ENCODE results near the gene CHTF8.
A peak's percentile ranks its signal among the peaks of the same experiment; 100 is the strongest.

Gene CHTF8

DNA sequence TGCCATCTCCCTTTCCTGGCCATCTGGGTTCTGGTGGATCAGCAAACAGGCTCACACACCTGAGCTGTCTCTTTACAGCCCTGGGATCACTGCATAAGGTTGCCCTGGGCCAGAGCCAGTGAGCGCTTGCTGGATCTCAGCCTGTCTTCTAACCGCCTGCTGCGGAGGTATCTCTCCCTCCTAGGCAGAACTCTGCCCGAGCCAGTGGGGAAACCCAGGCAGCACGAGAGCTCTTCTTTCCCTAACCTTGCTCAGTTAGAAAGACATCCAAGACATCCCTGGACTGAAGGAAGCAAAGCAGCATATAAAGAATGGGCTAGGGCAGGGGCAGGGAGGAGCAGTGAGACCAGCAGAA, 20.5 kb downstream of the CHTF8 start:
- DNase-seq, result no peak

- DNase-seq, result no peak
Measured at GRCh38 chr16:69111216-69111875, 21.0 kb downstream of the CHTF8 start.

GRCh38 chr16:69110406-69110805, 22.0 kb downstream of the CHTF8 start:
- DNase-seq, result no peak

DNA sequence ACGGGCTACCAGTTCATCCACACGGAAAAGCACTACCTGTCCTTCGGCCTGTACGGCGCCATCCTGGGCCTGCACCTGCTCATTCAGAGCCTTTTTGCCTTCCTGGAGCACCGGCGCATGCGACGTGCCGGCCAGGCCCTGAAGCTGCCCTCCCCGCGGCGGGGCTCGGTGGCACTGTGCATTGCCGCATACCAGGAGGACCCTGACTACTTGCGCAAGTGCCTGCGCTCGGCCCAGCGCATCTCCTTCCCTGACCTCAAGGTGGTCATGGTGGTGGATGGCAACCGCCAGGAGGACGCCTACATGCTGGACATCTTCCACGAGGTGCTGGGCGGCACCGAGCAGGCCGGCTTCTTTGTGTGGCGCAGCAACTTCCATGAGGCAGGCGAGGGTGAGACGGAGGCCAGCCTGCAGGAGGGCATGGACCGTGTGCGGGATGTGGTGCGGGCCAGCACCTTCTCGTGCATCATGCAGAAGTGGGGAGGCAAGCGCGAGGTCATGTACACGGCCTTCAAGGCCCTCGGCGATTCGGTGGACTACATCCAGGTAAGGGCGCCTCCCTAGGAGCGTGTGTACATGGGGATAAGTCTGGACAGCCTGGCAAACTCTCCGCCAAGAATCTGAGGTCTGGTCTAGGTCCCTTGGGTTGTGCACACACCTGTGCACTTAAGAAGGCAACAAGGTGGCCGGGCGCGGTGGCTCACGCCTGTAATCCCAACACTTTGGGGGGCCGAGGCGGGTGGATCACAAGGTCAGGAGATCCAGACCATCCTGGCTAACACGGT, 22.7 kb downstream of the CHTF8 start:
- DNase-seq, result no peak

GRCh38 chr16:69108905-69109252, 23.5 kb downstream of the CHTF8 start:
- DNase-seq, result no peak

- DNase-seq, result no peak
Measured at GRCh38 chr16:69108064-69108904, 24.1 kb downstream of the CHTF8 start.

DNA sequence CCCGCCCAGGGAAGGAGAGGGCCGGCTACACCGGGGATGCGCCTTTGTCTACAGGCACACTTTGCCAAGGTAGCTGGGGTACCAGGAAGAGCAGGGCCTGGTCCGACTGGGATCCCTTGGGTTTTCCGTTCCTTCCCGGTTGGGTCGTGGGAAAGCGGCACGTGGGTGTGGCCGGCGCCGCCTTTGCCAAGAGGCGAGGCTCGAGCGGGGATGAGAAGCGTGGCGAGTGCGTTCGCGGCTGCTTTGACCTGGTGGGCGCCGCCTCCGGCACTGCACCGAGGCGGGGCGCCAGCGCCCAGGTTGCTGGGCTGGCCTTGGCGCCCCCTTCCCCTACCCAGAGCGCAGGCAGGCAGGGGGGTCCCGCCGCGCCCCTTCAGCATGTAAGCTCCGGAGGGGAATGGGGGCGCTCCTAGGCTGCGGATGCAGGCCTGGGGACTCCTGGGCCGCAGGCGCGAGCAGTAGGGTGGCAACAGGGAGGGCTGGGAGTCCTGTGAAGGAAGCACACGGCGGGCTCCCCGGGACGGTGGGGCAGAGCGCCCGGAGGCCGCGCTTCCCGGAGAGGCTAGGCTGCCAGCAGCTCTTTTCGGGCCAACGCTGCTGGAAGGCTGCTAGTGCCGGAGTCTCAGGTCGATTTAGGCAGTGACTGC, 24.9 kb downstream of the CHTF8 start:
- DNase-seq, result no peak

DNA sequence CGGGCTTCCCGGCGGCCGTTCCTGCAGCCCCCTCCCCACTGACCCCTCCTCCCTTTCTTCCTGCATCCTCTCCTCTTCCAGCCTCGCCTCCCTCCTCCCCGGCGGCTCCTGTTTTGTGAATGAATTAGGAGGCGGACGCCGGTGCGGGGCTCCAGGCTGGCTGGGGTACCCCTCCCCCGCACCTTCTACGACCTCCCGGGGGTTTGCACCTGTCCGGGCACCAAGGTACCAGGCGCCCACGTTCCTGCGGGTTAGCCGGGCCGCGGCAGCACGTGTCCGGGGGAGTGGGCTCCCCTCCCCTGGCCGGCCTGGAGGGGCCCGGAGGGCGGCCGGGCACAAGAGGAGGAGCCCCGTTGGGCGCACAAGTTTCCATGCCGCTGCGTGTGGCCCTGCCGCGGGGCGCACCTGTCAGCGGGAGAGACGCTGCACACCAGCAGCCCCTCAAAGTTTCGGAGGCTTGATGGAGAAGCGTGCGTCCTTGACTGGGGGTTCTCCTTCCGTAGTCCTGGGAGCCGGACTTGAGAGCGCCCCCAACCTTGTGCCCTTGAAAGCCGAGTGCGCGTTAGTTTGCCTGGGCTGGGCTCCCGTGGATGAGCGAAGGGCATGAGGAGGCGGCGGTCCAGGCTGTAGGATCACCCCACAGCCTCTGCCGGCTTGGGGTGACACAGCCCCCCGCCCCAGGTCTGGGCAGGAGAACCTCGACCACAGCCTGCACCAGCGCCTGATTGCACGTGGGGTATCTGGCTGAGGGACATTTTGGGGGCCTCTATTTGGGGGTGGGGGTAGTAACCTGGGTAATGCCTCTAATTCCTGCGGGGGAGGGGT, 25.7 kb downstream of the CHTF8 start:
- no peak for DNase-seq

DNA sequence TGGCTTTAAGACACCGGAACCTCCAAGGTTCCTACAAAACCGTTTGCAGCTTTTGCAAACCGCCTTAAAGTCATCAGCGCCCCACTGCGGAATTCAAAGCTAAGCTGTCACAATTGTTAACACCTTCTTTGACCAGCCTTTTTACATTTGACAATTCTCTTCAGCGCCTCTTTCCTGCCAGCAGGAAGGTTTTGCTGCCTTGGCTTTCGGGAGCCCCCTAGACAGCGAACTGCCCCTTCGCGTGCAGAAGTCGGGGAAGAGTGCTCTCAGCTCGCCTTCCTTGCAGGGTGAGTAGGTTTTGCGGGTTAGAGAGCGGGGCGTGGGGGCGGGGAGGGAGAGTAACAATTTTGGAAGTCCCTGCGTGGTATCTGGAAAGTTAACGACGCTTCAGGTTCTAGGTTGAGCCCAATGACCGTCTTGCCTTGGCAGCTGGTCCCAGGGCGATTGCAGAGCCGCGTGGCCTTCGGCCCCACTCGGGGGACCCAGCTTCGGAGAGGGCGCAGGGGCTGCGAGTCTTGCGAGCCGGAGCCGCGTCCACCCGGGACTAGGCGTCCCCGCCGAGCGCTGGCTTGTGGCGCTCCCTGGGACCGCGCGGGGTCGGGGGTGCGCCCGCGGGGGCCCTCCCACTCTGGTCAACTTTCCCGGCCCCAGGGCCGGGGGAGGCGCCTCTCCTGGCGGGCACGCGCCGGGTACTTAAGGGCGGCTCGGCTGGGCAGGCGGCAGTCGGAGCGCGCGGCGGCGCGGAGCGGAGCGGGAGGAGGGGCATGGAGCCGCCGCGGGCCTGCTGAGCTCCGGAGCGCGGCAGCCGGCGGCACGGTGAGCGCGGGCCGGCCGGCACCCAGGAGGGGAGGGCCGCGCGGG, 26.7 kb downstream of the CHTF8 start, which contains the start of gene HAS3:
HAS3 (plus strand) TSS at position 153 of the 861 bp plus-strand sequence. CDS start 3,743 bp downstream, outside the sequence.
- peak in 1 of 2 experiments; percentile 55 for DNase-seq

DNA sequence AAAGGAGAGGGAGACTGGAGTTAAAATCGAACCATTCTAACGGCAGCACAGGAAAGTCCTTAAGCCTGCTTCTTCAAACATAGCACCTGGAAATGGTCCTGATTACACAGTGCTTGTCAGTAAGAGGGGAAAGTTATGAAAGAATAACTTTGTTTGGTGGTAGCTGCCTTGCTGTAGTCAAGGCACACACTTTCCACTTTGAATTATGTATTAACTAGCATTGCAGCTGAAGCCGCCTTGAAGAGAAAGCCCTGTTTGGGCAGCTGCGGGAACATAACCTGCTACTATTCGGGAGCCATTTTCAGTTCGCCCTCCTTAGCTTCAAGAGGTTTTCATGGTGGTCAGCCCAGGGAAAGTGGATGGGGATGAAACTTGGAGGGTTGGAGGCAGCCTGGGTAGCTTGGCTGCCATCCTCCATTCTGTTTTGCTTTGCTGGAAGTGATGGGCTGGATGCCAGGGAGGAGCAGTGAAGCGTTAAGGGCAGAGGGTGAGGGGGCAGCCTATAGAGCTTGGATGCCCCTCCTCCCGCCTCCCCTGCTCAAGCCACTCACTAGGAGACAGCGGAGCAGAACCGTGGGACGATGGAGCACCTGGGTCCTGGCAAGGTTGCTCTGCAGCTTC, 32.2 kb downstream of the CHTF8 start:
- DNase-seq, result peak in 1 of 2 experiments; percentile 22

- no peak for DNase-seq
Measured at GRCh38 chr16:69095193-69095592, 37.2 kb downstream of the CHTF8 start.

DNA sequence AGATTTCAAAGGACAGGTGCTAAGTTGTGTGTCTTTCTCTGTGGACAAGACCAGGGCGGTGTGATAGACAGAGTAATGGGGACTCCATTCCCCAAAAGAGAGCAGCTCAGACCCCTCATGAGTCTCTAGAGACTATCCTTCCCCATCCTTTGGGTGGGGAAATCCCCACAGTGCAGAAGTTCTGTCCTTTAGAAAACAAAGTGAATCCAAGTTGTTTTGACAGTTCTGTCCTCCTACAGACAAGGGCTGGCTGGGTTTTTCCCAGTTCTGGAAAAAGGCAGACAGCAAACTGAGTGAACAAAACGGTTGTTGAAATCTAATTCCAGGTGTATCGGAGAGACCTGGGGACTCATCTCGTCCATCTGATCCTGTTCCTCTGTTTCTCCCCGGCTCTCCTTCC, 37.9 kb downstream of the CHTF8 start:
- DNase-seq, result no peak

- DNase-seq, result no peak
Measured at GRCh38 chr16:69093974-69094373, 38.4 kb downstream of the CHTF8 start.

DNA sequence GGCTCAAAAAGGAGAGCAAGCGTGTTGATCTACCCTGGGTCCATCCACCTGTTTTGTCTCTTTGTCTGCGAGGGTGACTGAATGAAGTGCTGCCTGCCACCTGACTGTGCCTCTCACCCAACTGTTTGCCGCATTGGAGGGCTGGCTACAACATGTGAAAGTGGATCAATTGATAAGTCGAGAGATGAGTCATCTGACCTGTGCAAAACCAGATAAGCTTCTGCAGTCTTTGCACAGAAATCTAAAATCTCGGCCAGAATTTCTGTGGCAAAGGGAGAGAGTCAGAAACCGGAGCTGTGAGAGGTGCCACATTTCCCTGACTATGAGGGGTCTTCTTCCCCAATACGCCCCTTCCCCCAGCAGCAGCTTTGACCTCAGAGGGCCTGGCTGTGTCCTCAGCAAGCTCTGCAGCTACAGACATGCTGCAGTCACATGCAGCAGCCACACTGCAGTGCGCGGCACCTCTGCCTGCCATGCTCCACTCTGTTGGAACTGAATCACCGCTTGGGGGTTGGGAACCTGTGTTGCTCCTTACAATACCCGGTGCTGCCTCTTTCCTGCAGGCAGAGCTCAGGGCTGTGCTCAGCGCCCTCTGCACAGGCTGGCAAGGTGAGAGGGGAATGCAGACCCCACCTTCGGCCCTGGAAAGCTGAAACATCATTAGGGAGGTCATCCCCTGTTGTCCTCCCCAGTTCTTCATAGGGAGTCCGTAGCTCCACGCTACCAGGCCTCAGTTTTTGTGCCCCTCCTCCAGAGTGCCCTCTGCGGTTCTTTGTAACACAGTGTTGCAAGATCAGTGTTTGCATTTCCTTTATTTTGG, 43.1 kb downstream of the CHTF8 start:
- no peak for DNase-seq

GRCh38 chr16:69088684-69089083, 43.7 kb downstream of the CHTF8 start:
- DNase-seq, result no peak

- DNase-seq, result no peak
Measured at GRCh38 chr16:69087161-69087581, 45.2 kb downstream of the CHTF8 start.

DNA sequence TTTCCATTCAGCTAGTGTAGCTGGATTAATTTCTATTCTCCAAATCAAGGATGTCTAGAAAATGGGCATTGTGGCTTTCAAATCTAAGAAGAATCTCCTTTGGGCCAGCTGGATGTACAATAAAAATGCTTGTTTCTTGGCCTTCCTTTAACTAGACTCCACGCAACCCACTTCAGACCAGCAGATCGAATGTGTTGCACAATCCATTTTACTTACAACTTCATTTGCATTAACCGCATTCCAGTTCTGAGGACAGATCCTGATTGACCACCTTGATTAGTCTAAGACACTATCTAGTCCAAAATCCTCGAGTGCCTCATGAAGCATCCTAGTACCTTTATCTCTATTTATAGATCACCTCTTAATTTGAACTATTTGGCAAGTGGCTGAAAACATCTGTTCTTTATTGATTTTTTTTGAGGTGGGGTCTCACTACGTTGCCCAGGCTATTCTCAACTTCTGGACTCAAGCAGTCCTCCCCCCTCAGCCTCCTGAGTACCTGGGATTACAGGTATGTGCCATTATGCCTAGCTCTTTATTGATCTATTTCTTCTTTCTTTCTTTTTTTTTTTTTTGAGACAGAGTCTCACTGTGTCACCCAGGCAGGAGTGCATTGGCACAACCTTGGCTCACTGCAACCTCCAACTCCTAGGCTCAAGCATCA, 47.2 kb downstream of the CHTF8 start:
- DNase-seq, result no peak

DNA sequence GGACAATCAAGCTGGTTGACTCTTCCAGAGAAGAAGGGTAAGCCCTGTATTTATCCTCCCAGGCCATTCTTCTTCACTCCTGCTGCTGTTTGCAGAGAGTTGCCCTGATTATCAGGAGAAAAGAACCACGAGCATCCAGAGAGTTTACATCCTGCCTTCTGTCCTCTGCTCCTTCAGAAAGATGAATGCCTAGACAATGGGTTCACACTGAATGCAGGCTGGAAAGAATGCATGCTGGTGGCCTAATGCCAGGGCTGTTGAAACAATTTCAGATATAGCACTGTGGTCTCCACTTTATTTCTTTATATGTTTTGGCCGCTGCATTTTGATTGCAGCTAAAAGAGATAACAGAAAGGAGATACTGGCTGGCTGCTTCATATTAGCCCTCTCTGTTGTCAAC, 48.1 kb downstream of the CHTF8 start:
- no peak for DNase-seq

DNA sequence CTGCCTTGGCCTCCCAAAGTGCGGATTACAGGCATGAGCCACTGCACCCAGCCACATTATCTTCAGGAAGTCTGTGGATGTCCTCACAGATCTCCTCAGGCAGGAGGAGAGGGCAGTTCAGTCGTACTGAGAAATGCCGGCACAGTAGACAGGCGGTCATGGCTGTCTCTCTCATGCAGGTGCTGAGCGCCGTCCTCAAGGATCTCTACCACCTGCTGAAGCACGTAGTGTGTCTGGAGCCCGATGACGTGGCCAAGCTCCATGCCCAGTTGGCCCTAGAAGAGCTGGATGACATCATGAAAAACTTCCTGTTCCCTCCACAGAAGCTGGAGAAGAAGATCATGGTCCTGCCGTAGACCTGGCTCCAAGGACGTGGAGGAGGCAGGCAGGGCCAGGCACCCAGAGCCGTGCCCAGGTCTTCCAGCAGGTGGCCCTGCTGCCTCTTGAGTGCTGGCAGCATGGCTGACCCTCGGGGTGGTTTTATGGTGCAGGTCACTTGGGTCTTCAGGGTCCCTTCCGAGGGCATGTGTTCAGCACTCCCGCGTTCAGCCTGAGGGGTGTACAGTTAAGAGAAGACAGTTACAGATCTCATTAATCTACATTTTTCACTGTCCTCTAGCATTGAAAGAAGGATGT, 49.0 kb downstream of the CHTF8 start:
- no peak for DNase-seq
